ENCODE results near the gene HAUS1.
"Not testable (repeated sequence)": the region's sequence is repeated elsewhere in the genome, so short reads cannot be mapped to it uniquely, and the experiment has no call there.

GRCh38 chr18:46088501-46088900, 15.7 kb upstream of the HAUS1 start:
- not testable (repeated sequence) for TF ChIP-seq CTCF (conservative IDR thresholded peaks at IDR 0.05; ENCODE audit: low read length); EZH2phosphoT487 (IDR thresholded peaks at IDR 0.05; ENCODE audit: borderline replicate concordance)

Measured in Loucy (cell line).